ENCODE data around the gene TMEM52. TPM values are rescaled to one million over a fixed set of nuclear protein-coding genes. Genes with fewer than 3 reads are reported as not detected.

TMEM52 gene
- total and polyA plus RNA-seq, 10 donors = 0.35 to 4.7 (median 1.7) TPM; not detected in 1

DNA sequence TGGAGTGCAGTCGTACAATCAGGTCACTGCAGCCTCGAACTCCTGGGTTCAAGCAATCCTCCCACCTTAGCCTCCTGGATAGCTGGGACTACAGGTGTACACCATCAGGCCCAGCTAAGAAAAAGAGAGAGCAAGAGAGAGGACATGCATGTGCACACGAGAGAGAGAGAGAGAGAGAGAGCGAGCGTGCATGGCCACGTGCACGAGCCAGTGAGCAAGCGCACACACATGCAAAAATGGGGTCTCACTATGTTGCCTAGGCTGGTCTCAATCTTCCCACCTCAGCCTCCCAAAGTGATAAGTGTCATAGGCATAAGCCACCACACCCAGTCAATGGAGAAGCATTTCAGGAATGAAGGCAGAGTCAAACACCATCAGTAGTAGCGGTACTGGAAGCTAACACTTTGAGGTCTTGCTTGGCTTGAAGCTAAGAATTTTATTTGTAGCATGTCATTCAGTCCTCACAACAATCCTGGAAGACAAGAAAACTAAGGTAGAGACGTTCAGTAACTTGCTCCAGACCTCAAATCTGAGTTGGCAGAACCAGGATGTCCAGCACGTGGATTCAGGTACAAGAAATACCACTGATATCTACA, 42.6 kb downstream of the TMEM52 start:
- peaks cover 49 to 100% (median 93%) of the 10 kb centered on the region in 6 donors for H3K4me1 ChIP-seq
- 74 to 87% (median 77%) methylated on average over 11 of the region's 11 CpGs for WGBS, 5 donors
- no peaks in the 10 kb centered on the region for H3K9me3 ChIP-seq
- no peak overlapping the region for H3K4me3 ChIP-seq
- DNase-seq = peak; percentile 12
- TF ChIP-seq POLR2A (IDR thresholded peaks at IDR 0.05) (no peak), POLR2AphosphoS5 (IDR thresholded peaks at IDR 0.05) (peak in 2 of 3 donors; percentile 27 to 34)
- TF ChIP-seq, protein P1, sequence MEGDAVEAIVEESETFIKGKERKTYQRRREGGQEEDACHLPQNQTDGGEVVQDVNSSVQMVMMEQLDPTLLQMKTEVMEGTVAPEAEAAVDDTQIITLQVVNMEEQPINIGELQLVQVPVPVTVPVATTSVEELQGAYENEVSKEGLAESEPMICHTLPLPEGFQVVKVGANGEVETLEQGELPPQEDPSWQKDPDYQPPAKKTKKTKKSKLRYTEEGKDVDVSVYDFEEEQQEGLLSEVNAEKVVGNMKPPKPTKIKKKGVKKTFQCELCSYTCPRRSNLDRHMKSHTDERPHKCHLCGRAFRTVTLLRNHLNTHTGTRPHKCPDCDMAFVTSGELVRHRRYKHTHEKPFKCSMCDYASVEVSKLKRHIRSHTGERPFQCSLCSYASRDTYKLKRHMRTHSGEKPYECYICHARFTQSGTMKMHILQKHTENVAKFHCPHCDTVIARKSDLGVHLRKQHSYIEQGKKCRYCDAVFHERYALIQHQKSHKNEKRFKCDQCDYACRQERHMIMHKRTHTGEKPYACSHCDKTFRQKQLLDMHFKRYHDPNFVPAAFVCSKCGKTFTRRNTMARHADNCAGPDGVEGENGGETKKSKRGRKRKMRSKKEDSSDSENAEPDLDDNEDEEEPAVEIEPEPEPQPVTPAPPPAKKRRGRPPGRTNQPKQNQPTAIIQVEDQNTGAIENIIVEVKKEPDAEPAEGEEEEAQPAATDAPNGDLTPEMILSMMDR (IDR thresholded peaks at IDR 0.05 in 8 of 11, conservative IDR thresholded peaks at IDR 0.05 in 3 of 11) = no peak
- H3K36me3 ChIP-seq = peaks cover 0 to 72% (median 21%) of the 10 kb centered on the region in 6 donors
- H3K27me3 ChIP-seq (replicated peaks in 1 of 7) = no peaks in the 10 kb centered on the region
- peak overlapping the region in 2 of 8 donors; percentile 2 to 26 for H3K27ac ChIP-seq
- intact Hi-C loops (cut with DNase I; ENCODE audit: low total_unique reads) = no loop called here

DNA sequence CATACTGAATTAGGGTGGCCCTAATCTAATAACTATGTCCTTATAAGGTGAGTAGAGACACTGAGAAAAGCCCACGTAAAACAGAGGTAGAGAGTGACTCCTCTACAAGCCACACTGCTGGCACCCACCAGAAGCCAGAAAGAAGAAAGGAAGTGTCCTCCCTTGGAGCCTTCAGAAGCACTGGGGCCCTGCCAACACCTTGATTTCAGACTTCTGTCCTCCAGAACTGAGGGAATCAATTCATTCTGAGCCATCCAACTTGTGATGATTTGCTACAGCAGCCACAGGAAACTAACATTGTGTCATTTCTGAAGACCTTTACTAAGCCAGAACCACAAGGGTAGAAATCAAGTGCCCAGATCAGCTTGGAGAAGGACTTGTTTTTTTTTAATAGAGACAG, 43.1 kb downstream of the TMEM52 start:
- no peaks in the 10 kb centered on the region for H3K27me3 ChIP-seq (replicated peaks in 1 of 7)
- intact Hi-C loops (cut with DNase I; ENCODE audit: low total_unique reads) = no loop called here
- TF ChIP-seq, protein P1 (IDR thresholded peaks at IDR 0.05 in 8 of 11, conservative IDR thresholded peaks at IDR 0.05 in 3 of 11) = no peak
- TF ChIP-seq POLR2A (IDR thresholded peaks at IDR 0.05) (no peak), POLR2AphosphoS5 (IDR thresholded peaks at IDR 0.05) (no peak)
- DNase-seq = peak; percentile 20
- H3K4me1 ChIP-seq = peaks cover 47 to 100% (median 93%) of the 10 kb centered on the region in 6 donors
- 73 to 92% (median 89%) methylated on average over 1 of the region's 1 CpG for WGBS, 5 donors
- H3K27ac ChIP-seq = peak overlapping the region in 2 of 8 donors; percentile 2 to 26
- H3K4me3 ChIP-seq = no peak overlapping the region
- no peaks in the 10 kb centered on the region for H3K9me3 ChIP-seq
- peaks cover 0 to 72% (median 21%) of the 10 kb centered on the region in 6 donors for H3K36me3 ChIP-seq

DNA sequence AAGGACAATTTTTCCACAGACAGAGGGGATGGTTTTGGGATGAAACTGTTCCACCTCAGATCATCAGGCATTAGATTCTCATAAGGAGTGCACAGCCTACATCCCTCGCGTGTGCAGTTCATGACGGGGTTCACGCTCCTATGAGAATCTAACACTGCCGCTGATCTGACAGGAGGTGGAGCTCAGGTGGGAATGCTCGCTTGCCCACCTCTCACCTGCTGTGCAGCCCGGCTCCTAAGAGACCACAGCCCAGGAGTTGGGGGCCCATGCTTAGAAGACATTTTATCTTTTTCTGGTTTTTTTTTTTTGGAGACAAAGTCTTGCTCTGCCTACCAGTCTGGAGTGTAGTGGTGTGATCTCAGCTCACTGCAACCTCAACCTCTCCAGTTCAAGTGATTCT, 44.2 kb downstream of the TMEM52 start:
- intact Hi-C loops (cut with DNase I; ENCODE audit: low total_unique reads) = no loop called here
- 89 to 97% (median 96%) methylated on average over 7 of the region's 7 CpGs for WGBS, 5 donors
- peak; percentile 32 for DNase-seq

DNA sequence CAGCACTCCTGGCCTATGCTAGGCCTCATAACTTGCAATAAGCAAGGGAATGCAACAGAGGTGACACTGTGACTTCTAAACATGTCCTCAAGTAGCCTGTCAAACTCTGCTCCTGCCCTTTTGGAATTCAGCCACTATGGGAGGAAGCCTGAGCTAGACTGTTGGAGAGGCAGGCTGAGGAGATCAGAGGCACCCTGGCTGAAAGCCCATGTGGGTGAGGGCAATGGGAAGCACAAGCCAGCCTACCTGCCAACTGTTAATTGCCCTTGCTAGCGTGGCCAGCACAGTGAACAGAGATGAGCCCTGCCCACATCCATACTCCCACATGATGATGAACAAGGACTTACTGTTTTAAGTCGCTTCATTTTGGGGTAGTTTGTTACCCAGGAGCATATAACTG, 45.9 kb downstream of the TMEM52 start:
- Histone ChIP-seq H3K9me3 (no peaks in the 10 kb centered on the region), H3K4me3 (no peak overlapping the region), H3K27ac (peak overlapping the region in 1 of 8 donors; percentile 18), H3K27me3 (replicated peaks in 1 of 7) (no peaks in the 10 kb centered on the region), H3K36me3 (peaks cover 0 to 60% (median 18%) of the 10 kb centered on the region in 6 donors), H3K4me1 (peaks cover 43 to 100% (median 92%) of the 10 kb centered on the region in 6 donors)
- DNase-seq = peak; percentile 39
- TF ChIP-seq POLR2AphosphoS5 (IDR thresholded peaks at IDR 0.05) = peak in 2 of 3 donors; percentile 3 to 18
- TF ChIP-seq, protein P1 (IDR thresholded peaks at IDR 0.05 in 8 of 11, conservative IDR thresholded peaks at IDR 0.05 in 3 of 11) = no peak
- intact Hi-C loops (cut with DNase I; ENCODE audit: low total_unique reads) = no loop called here
- 79 to 95% (median 82%) methylated on average over 2 of the region's 2 CpGs; no CpG with 5 or more reads in 1 of the 5 donors for WGBS, 5 donors

More for the DNA sequence above, 44.2 kb downstream of the TMEM52 start:
- Histone ChIP-seq H3K36me3 (peaks cover 0 to 72% (median 21%) of the 10 kb centered on the region in 6 donors), H3K27ac (no peak overlapping the region), H3K27me3 (replicated peaks in 1 of 7) (no peaks in the 10 kb centered on the region), H3K4me1 (peaks cover 39 to 100% (median 93%) of the 10 kb centered on the region in 6 donors), H3K4me3 (no peak overlapping the region), H3K9me3 (no peaks in the 10 kb centered on the region)
- TF ChIP-seq, protein P1 (IDR thresholded peaks at IDR 0.05 in 8 of 11, conservative IDR thresholded peaks at IDR 0.05 in 3 of 11) = no peak
- TF ChIP-seq POLR2AphosphoS5 (IDR thresholded peaks at IDR 0.05) (no peak), POLR2A (IDR thresholded peaks at IDR 0.05) (no peak)

Measured in spleen (tissue), 11 donors.